Measurements from ENCODE around the gene SPDEF.

GRCh38 chr6:34508425-34508824 is 47.7 kb downstream of the SPDEF start:
- TF ChIP-seq EP300 (IDR thresholded peaks at IDR 0.05) = no peak
- TF ChIP-seq CTCF (IDR thresholded peaks at IDR 0.05) = no peak
- no peak for TF ChIP-seq POLR2A (IDR thresholded peaks at IDR 0.05)
- no peak for TF ChIP-seq POLR2AphosphoS5 (IDR thresholded peaks at IDR 0.05)
